ENCODE results near the gene CKS2. TPM values are rescaled to one million over a fixed set of nuclear protein-coding genes. Genes with fewer than 3 reads are reported as not detected.

CKS2 gene
- total RNA-seq, 1 experiment from 2014 or later: 299 TPM

DNA sequence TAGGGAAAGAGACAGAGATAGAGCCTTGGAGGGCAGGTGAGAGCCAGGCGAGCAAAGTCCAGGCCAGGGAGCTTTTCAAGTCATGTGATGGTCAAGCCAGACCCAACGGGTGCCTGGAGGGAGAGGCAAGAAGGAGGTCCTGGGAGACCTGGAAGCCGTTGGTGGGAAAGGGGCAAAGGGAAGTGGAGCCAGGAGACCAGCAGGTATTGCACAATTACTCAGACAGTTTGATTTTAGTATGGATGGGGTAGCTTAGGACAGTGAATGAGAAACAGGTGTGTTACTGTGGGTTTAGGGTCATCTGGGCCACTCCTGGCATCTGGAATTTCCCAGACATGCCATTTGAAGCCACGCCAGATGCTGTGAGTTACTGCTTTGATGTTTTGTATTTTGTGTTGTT is 12.4 kb downstream of the CKS2 start (continued):
- TF ChIP-seq, protein P1, sequence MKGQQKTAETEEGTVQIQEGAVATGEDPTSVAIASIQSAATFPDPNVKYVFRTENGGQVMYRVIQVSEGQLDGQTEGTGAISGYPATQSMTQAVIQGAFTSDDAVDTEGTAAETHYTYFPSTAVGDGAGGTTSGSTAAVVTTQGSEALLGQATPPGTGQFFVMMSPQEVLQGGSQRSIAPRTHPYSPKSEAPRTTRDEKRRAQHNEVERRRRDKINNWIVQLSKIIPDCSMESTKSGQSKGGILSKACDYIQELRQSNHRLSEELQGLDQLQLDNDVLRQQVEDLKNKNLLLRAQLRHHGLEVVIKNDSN (CRISPR knock-in tag; IDR thresholded peaks at IDR 0.05): no peak
- no peak for TF ChIP-seq MXD4 (CRISPR knock-in tag; IDR thresholded peaks at IDR 0.05; ENCODE audit: borderline replicate concordance)
- TF ChIP-seq, protein P2, sequence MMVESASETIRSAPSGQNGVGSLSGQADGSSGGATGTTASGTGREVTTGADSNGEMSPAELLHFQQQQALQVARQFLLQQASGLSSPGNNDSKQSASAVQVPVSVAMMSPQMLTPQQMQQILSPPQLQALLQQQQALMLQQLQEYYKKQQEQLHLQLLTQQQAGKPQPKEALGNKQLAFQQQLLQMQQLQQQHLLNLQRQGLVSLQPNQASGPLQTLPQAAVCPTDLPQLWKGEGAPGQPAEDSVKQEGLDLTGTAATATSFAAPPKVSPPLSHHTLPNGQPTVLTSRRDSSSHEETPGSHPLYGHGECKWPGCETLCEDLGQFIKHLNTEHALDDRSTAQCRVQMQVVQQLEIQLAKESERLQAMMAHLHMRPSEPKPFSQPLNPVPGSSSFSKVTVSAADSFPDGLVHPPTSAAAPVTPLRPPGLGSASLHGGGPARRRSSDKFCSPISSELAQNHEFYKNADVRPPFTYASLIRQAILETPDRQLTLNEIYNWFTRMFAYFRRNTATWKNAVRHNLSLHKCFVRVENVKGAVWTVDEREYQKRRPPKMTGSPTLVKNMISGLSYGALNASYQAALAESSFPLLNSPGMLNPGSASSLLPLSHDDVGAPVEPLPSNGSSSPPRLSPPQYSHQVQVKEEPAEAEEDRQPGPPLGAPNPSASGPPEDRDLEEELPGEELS (CRISPR knock-in tag; IDR thresholded peaks at IDR 0.05): no peak
- no peak for TF ChIP-seq MAX (CRISPR knock-in tag; IDR thresholded peaks at IDR 0.05)
- TF ChIP-seq RORB (CRISPR knock-in tag; IDR thresholded peaks at IDR 0.05): no peak
- TF ChIP-seq SMAD4 (CRISPR knock-in tag; IDR thresholded peaks at IDR 0.05): no peak
- TF ChIP-seq EMX1 (CRISPR knock-in tag; IDR thresholded peaks at IDR 0.05): no peak

DNA sequence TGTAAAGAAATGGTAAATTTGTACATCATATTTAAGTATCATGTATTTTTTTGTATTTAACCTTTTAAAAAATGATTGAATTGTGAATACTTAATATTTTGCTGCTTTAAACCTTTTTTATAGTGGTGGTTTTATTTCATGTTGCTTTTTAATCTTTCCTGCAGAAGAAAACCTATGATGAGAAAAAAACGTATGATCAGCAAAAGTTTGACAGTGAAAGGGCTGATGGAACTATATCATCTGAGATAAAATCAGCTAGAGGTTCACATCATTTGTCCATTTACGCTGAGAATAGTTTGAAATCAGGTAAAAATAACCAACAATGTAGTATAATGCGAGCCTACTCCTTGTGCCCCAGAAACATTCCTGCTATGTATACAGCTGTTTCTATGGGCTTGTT is 14.7 kb downstream of the CKS2 start:
- peaks cover 48% of the 10 kb centered on the region for H3K36me3 Mint-ChIP-seq
- ChIA-PET CTCF (no interaction called here), POLR2A (no interaction called here)
- TF ChIP-seq ZNF532 (CRISPR knock-in tag; IDR thresholded peaks at IDR 0.05; ENCODE audit: borderline replicate concordance) (no peak), ZNF263 (CRISPR knock-in tag; IDR thresholded peaks at IDR 0.05; ENCODE audit: low read depth) (no peak), ATF6 (CRISPR knock-in tag; IDR thresholded peaks at IDR 0.05) (no peak), NR2C2 (CRISPR knock-in tag; IDR thresholded peaks at IDR 0.05) (no peak), JAZF1 (CRISPR knock-in tag; IDR thresholded peaks at IDR 0.05) (no peak), ZMAT4 (CRISPR knock-in tag; IDR thresholded peaks at IDR 0.05) (no peak), TEAD1 (CRISPR knock-in tag; IDR thresholded peaks at IDR 0.05) (no peak), EMX1 (CRISPR knock-in tag; IDR thresholded peaks at IDR 0.05) (no peak), ARID4B (CRISPR knock-in tag; IDR thresholded peaks at IDR 0.05; ENCODE audit: borderline replicate concordance) (no peak), JUN (CRISPR knock-in tag; IDR thresholded peaks at IDR 0.05) (no peak), IRF2 (CRISPR knock-in tag; IDR thresholded peaks at IDR 0.05; ENCODE audit: borderline replicate concordance, low read depth) (no peak), CBFB (CRISPR knock-in tag; IDR thresholded peaks at IDR 0.05; ENCODE audit: low read depth) (no peak)
- TF ChIP-seq, protein P3, sequence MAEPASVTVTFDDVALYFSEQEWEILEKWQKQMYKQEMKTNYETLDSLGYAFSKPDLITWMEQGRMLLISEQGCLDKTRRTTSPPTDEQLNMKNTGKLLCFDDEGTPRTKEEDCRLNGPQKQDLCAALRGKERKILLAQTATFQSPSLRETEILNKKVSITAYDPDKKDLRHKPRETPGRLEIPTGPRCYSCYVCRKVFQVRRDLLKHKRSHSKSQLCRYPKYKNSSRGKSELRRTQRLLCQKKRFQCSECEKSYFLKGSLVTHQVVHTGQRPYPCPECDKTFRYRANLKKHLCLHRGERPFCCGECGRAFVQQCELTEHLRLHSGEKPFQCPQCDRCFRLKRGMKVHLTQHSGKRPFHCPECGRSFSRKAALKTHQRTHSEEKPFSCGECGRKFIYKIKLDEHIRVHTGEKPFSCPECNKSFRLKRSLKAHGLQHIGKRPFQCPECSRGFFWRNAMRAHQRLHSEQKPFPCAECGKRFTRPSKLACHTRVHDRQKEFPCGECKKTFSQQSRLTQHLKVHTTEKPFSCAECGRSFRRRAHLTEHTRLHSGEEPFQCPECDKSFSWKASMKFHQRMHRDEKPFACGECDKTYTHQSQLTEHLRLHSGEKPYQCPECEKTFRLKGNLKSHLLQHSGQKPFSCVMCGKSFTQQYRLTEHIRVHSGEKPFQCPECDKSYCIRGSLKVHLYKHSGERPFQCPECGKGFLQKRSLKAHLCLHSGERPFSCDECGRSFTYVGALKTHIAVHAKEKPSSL (CRISPR knock-in tag; conservative IDR thresholded peaks at IDR 0.05): no peak
- no peaks in the 10 kb centered on the region for H3K4me1 Mint-ChIP-seq
- no peak overlapping the region for H3K4me3 Mint-ChIP-seq
- ATAC-seq (no peak), DNase-seq (ENCODE audit: low spot score) (no peak)
- no peaks in the 10 kb centered on the region for H3K27me3 Mint-ChIP-seq (ENCODE audit: low read depth)
- H3K27ac Mint-ChIP-seq: no peak overlapping the region
- no peaks in the 10 kb centered on the region for H3K9me3 Mint-ChIP-seq
